PC-3 (cell line): ENCODE measurements around the gene SMIM36. TPM values are rescaled to one million over a fixed set of nuclear protein-coding genes. Genes with fewer than 3 reads are reported as not detected.

Experiments used
- ATAC-seq: fragments of 200-7000 bp; cut with Tn5 transposase; 2 replicates; pipeline ENCODE4 v1.9.1; 2020; ENCODE audit warnings: mild to moderate bottlenecking, moderate library complexity
- BruUV-seq: library from RNA; stranded (reverse); fragments of 400-500 nt; replicated peaks from 2 replicates; lab custom pipeline; 2021; lab: Mats Ljungman, UMichigan
- CTCF ChIA-PET: fragments of 300-600 bp; sonication (Branson Sonifier 250); formaldehyde crosslinking; loops from one replicate; lab custom pipeline; 2022; ENCODE audit warnings: antibody characterized with exemption; lab: Charles Lee
- POLR2A ChIA-PET: fragments of 300-600 bp; sonication (Branson Sonifier 250); formaldehyde crosslinking; loops from one replicate; lab custom pipeline; 2022; ENCODE audit warnings: antibody characterized with exemption; ENCODE audit not compliant: unreplicated experiment; lab: Charles Lee
- DNase-seq: peaks from one replicate; pipeline ENCODE4 v3.0.0-alpha.2; 2015
- H2AFZ ChIP-seq: fragments of 300-600 bp; sonication (generic); 2 replicates; pipeline ENCODE4 v1.6.0; 2016; ENCODE audit warnings: antibody characterized with exemption, low read length
- H3F3A ChIP-seq: fragments of 300-600 bp; sonication (generic); one replicate; pipeline ENCODE4 v1.6.0; 2017; ENCODE audit warnings: antibody characterized with exemption, low read length, control low read depth, mild to moderate bottlenecking; ENCODE audit not compliant: unreplicated experiment
- H3K27ac ChIP-seq: fragments of 300-600 bp; sonication (generic); 2 replicates; pipeline ENCODE4 v1.5.1; 2016; ENCODE audit warnings: mild to moderate bottlenecking, low read length
- H3K27me3 ChIP-seq: fragments of 300-600 bp; sonication (generic); 2 replicates; pipeline ENCODE4 v1.6.1; 2016; ENCODE audit warnings: low read length, mixed read lengths
- H3K36me3 ChIP-seq: fragments of 300-600 bp; sonication (generic); 2 replicates; pipeline ENCODE4 v1.6.1; 2016; ENCODE audit warnings: low read depth, mixed run types, low read length, mixed read lengths
- H3K4me1 ChIP-seq: fragments of 300-600 bp; sonication (generic); 2 replicates; pipeline ENCODE4 v1.5.1; 2016; ENCODE audit warnings: low read length; ENCODE audit not compliant: insufficient read depth
- H3K4me2 ChIP-seq: fragments of 300-600 bp; sonication (generic); 2 replicates; pipeline ENCODE4 v1.6.0; 2016; ENCODE audit warnings: low read length
- H3K4me3 ChIP-seq: fragments of 300-600 bp; sonication (generic); 2 replicates; pipeline ENCODE4 v1.5.1; 2016; ENCODE audit warnings: mild to moderate bottlenecking, low read length, mixed read lengths
- H3K79me2 ChIP-seq: fragments of 300-600 bp; sonication (generic); 2 replicates; pipeline ENCODE4 v1.6.1; 2017; ENCODE audit warnings: low read length, mixed read lengths
- H3K9ac ChIP-seq: fragments of 300-600 bp; sonication (generic); 2 replicates; pipeline ENCODE4 v1.6.0; 2016; ENCODE audit warnings: mild to moderate bottlenecking, low read length
- H3K9me2 ChIP-seq: fragments of 300-600 bp; sonication (generic); replicated peaks from 2 replicates; pipeline ENCODE4 v1.6.1; 2016; ENCODE audit warnings: mixed run types, low read length, mixed read lengths
- H3K9me3 ChIP-seq: fragments of 300-600 bp; sonication (generic); 2 replicates; pipeline ENCODE4 v1.6.1; 2016; ENCODE audit warnings: low read length, mixed read lengths
- H4K20me1 ChIP-seq: fragments of 300-600 bp; sonication (generic); 2 replicates; pipeline ENCODE4 v1.6.1; 2016; ENCODE audit warnings: low read length, mixed read lengths
- CTCF ChIP-seq: fragments of 300-600 bp; sonication (generic); conservative IDR thresholded peaks from 2 replicates; pipeline ENCODE4 v1.5.1; 2017; ENCODE audit warnings: antibody characterized with exemption, low read depth, mild to moderate bottlenecking, low read length
- EZH2 ChIP-seq: fragments of 300-600 bp; sonication (generic); IDR thresholded peaks from one replicate; pipeline ENCODE4 v1.6.1; 2017; ENCODE audit warnings: antibody characterized with exemption, mild to moderate bottlenecking, low read length; ENCODE audit not compliant: unreplicated experiment
- EZH2phosphoT487 ChIP-seq: fragments of 300-600 bp; sonication (generic); IDR thresholded peaks from 2 replicates; pipeline ENCODE4 v1.6.1; 2018; ENCODE audit warnings: mild to moderate bottlenecking, antibody characterized with exemption, low read length, borderline replicate concordance
- intact Hi-C: fragments of 100-400 bp; cut with micrococcal nuclease; formaldehyde crosslinking; loops from 2 replicates; pipeline ENCODE4 v1.9.0; 2023
- total RNA-seq: library from RNA; depleted of rRNA; stranded (reverse); fragments of >200 nt; gene quantifications from 2 replicates; pipeline ENCODE4 v1.2.3, GENCODE V29; 2014

The SMIM36 gene
- total RNA-seq, 1 experiment from 2014 or later: not detected

- no peaks in the 10 kb centered on the region for H3K9me2 ChIP-seq
- H3K4me3 ChIP-seq: no peak overlapping the region
- CTCF ChIA-PET: no interaction called here
- no peaks in the 10 kb centered on the region for H4K20me1 ChIP-seq
- ATAC-seq: no peak
- no peak overlapping the region for H3K9ac ChIP-seq
- no peaks in the 10 kb centered on the region for H3F3A ChIP-seq
- H3K27me3 ChIP-seq: no peaks in the 10 kb centered on the region
- no peak overlapping the region for H3K27ac ChIP-seq
- no peak overlapping the region for H3K4me2 ChIP-seq
- H2AFZ ChIP-seq: no peak overlapping the region
- TF ChIP-seq EZH2 (no peak), EZH2phosphoT487 (no peak), CTCF (no peak)
- H3K79me2 ChIP-seq: no peaks in the 10 kb centered on the region
- peaks cover 10% of the 10 kb centered on the region for H3K4me1 ChIP-seq
- POLR2A ChIA-PET: no interaction called here
- BruUV-seq: no TSS peak
- DNase-seq: no peak
- no peaks in the 10 kb centered on the region for H3K9me3 ChIP-seq
- no peaks in the 10 kb centered on the region for H3K36me3 ChIP-seq
- intact Hi-C loops: no loop called here
These were observed 67.3 kb downstream of the SMIM36 start for GRCh38 chr17:55443904-55444303.

- no peak overlapping the region for H3K9ac ChIP-seq
- BruUV-seq: no TSS peak
- ChIA-PET CTCF (no interaction called here), POLR2A (no interaction called here)
- TF ChIP-seq EZH2 (no peak), CTCF (no peak), EZH2phosphoT487 (no peak)
- H2AFZ ChIP-seq: no peak overlapping the region
- H3K4me1 ChIP-seq: peaks cover 5% of the 10 kb centered on the region
- no peak overlapping the region for H3K4me3 ChIP-seq
- no peak overlapping the region for H3K27ac ChIP-seq
- no peaks in the 10 kb centered on the region for H3K27me3 ChIP-seq
- H4K20me1 ChIP-seq: no peaks in the 10 kb centered on the region
- DNase-seq (no peak), ATAC-seq (no peak)
- H3K79me2 ChIP-seq: no peaks in the 10 kb centered on the region
- H3K4me2 ChIP-seq: no peak overlapping the region
- no peaks in the 10 kb centered on the region for H3F3A ChIP-seq
- H3K9me2 ChIP-seq: no peaks in the 10 kb centered on the region
- intact Hi-C loops: no loop called here
- no peaks in the 10 kb centered on the region for H3K9me3 ChIP-seq
- H3K36me3 ChIP-seq: no peaks in the 10 kb centered on the region
These were observed 68.1 kb downstream of the SMIM36 start for GRCh38 chr17:55442953-55443683.

GRCh38 chr17:55442462-55442861 lies 68.8 kb downstream of the SMIM36 start:
- BruUV-seq: no TSS peak
- no peaks in the 10 kb centered on the region for H3F3A ChIP-seq
- no peak for ATAC-seq

More at GRCh38 chr17:55442462-55442861, 68.8 kb downstream of the SMIM36 start:
- intact Hi-C loops: no loop called here
- no peaks in the 10 kb centered on the region for H3K27me3 ChIP-seq
- H3K79me2 ChIP-seq: no peaks in the 10 kb centered on the region
- no peak for DNase-seq
- H3K4me1 ChIP-seq: peaks cover 5% of the 10 kb centered on the region
- no peaks in the 10 kb centered on the region for H4K20me1 ChIP-seq
- no peak overlapping the region for H3K4me2 ChIP-seq
- ChIA-PET CTCF (no interaction called here), POLR2A (no interaction called here)
- H3K36me3 ChIP-seq: no peaks in the 10 kb centered on the region
- no peak overlapping the region for H2AFZ ChIP-seq
- H3K9ac ChIP-seq: no peak overlapping the region
- no peaks in the 10 kb centered on the region for H3K9me3 ChIP-seq
- no peak overlapping the region for H3K4me3 ChIP-seq
- TF ChIP-seq CTCF (no peak), EZH2 (no peak), EZH2phosphoT487 (no peak)
- no peaks in the 10 kb centered on the region for H3K9me2 ChIP-seq
- no peak overlapping the region for H3K27ac ChIP-seq
